GM19193 (cell line): ENCODE data around the gene THSD7B.

Source experiments
- POLR2A ChIP-seq: IDR thresholded peaks from 4 replicates; pipeline ENCODE4 v1.6.1; 2011; ENCODE audit not compliant: insufficient read depth, insufficient read length; ENCODE audit errors: extremely low read depth

THSD7B gene

DNA sequence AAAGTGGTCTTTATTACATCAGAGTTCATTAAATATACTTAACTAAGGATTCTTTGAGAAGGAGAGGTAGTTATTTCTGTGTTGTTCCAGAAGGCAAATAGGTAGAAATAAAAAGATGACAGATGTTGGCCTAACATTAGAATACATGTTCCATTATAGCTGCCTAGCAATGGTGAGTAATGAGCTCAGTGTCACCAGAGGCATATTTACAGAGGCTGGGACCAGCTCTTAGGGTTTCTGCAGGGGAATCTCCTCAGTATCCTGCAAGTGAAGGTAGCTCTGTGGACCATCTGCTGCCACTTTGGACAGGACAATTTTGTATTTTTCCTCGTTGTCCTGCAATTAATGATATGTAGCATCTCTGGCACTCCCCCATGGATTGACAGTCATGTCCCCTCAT lies 416.0 kb downstream of the THSD7B start:
- TF ChIP-seq POLR2A, result no peak

DNA sequence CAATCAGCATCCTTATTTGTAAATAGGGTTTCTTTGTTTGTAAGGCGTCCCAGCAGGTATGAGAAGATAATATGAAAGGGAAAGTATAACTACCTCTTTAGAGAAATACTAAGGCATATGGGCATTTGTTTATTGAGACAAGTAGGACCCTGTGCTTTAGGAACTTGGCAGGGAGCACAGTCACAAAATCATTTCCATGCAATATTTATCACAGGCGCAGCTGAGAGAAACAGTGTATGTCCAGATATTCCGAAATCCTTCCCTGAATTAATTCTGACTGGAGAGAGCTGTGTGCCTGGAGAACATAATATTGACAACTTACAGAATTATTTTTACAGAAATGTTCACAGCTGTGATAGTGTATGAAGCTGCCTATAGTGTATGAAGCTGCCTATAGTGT lies 416.7 kb downstream of the THSD7B start:
- no peak for TF ChIP-seq POLR2A

DNA sequence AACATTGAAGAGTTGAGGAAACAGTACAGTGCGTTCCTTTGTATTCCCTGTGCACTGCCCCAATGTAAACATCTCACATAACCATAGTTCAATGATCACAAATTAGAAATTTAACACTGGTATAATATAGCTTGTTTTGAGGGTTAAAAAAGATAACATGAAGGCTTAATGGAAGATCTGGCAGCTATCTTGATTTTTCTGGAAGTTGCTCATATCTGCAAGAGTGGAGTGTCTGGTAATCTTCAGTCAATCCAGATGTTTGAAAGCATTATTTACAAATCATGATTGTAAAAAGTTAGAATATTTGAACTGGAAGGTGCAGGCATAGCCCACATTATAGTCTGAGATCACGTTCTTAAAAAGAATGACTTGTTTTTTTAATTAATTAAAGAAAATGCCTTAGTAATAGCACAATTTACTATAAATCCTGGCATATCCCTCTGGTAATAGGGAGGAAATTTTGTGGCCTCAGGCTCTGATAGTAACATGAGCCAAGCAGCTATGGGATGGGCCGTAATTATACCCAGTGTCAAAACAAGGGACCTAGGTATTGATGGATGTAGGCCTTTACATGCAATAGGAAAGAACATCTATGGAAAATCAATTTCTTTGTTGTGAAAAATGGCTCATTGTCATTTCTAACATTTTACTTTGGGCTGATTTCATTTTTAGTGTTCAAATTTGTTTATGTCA lies 418.0 kb downstream of the THSD7B start:
- no peak for TF ChIP-seq POLR2A

DNA sequence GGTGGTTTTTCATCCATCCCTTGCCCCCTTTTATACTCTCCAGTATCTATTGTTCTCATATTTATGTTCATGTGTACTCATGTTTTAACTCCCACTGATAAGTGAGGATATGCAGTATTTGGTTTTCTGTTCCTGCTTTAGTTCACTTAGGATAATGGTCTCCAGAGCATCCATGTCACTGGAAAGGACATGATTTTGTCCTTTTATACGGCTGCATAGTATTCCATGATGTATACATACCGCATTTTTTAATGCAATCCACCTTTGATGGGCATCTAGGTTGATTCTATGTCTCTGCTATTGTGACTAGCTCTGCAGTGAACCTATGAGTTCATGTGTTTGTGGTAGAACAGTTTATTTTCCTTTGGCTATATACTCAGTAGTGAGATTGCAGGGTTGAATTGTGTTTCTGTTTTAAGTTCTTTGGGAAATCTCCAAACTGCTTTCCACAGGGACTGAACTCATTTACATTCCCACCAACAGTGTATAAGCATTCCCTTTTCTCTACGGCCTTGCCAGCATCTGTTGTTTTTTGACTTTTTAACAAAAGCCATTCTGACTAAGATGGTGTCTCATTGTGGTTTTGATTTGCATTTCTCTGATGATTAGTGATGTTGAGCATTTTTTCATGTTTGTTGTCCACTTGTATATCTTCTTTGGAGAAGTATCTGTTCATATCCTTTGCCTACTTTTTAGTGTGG lies 420.2 kb downstream of the THSD7B start:
- TF ChIP-seq POLR2A, result no peak

DNA sequence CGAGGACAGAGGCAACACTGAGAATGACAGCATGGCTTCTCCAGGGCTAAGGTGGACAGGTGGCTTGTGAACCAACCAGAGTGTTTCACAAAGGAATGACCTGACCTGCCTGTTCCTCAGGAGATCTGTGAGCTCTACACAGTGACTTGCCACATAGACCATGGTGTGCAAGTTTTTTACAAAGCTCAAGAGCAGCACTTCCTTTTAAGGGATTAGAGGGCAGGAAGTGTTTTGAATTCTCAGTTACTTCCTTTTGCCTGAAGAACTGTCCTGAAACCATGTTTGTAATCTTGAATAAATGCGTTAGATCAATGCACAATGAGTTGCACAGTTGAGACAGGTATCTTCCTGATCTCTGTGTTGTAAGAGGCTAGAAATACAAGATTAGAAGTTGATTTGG lies 421.9 kb downstream of the THSD7B start:
- no peak for TF ChIP-seq POLR2A

DNA sequence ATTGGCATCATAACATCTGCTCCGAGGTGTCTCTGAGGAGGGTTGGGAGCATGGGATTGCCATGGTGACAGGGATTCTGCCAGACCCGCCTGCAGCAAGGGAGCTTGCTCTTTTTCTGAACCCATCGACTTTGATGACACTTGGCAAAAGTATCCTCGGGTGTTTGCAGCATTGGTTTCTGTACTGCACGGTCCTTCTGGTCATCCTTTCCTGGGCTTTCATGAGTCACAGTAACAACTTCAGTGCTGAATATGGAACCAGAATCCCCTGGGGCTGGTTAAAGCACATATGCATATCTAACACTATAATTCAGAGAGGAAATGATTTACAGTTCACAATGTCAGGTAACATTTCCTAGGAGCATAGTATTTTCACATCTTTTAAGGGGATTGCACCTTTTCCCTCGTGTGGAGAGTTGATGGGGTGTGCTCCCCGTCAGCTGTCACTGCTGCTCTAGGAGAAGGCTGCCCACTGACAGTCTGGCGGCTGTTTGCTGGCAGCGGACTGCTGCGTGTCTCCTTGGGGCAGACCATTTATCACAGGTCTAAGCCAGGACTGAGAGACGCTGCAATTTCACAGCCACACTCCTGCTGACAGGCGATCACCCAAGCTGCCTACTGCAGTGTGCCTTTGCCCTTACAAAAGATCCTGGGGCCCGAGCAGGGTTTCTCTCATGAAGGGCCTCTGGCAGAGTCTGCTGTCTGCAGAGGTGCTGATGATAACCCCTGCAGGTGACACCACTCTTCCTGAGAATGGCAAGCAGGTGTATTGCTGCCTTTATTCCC lies 425.3 kb downstream of the THSD7B start:
- no peak for TF ChIP-seq POLR2A

DNA sequence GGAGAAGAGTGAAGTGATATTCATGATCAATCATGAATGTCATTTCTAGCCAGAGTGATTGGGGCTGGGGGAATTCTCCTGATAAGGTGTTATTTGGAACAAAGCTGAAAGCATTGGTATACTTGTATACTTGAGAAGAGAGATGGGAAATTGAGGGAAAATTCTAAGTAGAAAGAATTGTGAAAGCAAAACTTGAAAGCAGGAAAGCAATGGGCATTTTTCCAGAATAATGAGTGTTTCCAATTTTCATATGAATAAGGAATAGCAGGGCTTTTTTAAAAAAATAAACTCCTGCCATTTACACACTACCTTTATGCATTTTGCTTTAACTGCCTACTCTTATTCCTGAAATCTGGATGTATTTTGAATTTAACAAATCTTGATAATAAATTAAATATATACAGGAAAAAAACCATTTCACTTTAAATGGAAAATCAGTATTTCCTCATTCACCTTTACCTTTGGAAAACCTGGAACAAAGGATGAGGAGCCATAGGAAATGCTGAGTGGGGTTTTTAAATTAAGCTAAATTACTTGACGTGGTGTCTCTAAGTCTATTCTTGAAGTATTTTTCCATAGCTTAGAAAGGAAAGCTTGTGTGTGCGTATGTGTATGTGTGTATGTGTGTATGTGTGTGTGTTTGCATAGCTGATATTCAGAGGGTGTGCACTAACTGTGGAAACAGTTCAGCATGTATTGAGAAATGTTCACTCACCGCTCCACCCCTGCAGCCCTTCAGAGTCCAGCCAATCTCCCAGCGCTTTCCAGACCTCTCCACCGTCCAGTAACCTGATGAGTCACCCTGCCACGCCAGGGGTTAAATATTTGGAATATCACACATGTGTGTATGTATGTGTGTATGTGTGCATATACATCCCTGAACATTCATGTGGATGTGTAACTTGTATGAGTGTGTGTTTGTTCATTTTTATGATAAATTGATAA lies 427.3 kb downstream of the THSD7B start:
- no peak for TF ChIP-seq POLR2A

DNA sequence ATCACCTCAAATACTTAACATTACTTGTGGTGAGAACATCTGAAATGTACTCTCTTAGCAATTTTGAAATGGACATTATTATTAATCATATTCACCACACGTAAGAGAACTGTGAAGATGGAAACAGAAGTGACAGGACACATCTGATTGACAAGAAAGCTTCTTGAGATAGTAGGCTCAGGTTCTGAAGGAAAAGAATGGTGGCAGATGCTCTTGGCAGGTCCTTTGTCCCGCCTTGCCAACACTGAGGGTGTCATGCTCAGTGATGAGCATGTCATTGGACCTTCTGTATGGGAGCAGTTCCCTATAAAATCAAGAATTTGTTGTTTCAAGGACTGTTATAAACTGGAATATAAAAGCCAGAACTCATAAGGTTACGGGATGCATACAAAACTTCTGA lies 428.1 kb downstream of the THSD7B start:
- no peak for TF ChIP-seq POLR2A

DNA sequence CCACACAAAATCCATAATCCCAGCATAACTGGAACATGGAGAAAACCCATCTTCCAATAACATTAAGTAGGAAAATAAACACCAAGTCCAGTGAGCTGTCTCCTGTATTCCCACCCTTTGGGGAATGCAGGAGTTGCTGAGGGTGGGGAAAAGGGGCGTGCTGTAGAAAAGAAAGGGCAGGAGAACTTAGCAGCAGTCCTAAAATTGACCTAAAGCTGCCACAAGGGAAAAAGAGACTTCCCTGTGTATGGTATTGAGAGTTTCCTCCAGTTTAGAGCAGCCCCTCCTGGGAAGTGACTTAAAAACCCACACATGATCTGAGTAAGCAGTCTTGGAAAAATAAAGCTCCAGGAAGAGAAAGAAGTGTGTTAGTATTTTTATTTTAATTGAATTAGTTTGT lies 428.8 kb downstream of the THSD7B start:
- TF ChIP-seq POLR2A, result no peak

DNA sequence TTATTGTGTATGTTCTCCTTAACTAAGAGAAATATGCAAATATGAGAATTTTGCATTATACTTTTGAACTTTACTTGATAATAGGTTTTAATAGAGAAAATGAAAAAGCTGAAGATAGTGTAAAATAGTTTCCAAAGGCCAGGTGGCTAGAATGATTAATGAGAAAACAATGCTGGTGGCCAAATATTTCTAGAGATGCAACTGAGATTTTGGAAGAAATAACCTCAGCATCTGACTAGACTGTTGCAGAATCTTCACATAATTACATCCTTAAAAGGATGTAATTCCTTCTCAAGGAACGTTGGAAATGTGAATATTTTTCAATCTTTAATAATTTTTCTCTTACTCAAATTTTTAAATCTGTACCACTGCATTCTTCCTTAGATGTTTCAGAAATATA lies 434.4 kb downstream of the THSD7B start:
- TF ChIP-seq POLR2A, result no peak

DNA sequence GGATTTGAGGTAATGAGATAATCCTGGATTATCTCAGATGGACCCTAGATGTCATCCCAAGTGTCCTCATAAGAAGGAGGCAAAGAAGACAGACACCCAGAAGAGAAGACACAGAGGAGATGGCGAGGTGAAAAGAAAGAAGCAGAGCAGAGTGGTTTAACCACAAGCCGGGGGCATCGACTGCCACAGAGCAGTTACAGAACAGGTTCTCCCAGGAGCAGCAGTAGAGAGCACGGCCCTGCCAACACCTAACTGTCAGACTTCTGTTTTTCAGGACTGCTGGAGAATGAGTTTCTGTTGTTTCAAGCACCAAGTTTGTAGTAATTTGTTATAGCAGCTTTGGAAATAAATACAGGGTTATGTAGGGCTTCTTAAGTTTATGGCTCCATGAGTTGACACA lies 437.0 kb downstream of the THSD7B start:
- TF ChIP-seq POLR2A, result no peak

DNA sequence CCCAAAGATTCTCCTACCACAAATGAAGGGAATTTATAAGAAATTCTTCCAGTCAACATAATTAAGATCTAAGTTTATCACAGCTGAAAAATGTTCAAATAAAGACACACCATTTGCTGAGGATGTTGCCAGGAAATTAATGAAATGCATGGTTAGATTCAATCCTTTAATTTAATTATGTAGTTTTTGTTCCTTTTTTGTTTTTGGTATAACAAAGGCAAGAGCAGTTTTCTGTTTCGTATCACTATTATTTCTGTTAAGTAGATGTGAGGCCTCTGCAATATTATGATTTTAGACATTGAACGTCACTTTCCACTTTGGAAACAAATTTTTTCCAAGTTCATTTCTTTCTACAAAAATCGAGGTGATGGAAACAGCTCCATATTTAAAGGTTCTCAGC lies 440.0 kb downstream of the THSD7B start:
- no peak for TF ChIP-seq POLR2A

DNA sequence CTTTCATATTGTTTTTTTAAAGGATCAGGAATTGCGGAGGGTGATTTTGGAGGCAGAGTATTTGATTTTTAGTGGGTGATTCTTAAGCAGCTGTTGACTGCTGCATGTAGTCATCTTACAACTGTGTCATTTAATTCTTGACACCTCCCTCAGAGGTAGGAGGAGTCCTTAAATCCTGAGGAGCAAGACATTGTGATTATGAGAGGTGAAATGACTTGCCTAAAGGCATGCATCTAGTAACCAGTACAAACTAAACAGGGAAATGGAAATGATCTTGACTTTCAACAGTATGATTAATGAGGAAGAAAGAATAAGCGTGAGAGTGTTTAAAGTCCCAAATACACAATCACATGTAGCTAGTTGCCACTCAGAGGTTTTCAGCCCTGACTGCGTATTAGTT lies 440.7 kb downstream of the THSD7B start:
- no peak for TF ChIP-seq POLR2A

DNA sequence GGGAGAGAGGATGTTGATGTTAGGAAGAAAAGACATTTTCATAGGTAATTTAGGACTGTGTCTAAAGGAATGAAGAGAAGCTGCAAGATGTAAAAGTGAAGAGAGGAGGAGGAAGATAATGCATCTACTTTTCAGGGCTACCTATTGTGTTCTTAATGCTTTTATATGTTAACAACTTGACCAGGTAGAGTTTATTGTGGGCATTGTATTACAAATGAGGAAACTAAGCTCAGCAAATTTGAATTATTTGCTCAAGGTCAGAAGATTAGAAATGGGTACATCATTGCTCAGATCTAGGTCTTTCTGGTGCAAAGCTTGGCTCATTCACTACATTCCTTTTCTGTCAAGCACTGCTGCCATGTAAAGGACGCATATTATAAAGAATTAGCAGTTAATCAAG lies 441.7 kb downstream of the THSD7B start:
- no peak for TF ChIP-seq POLR2A

DNA sequence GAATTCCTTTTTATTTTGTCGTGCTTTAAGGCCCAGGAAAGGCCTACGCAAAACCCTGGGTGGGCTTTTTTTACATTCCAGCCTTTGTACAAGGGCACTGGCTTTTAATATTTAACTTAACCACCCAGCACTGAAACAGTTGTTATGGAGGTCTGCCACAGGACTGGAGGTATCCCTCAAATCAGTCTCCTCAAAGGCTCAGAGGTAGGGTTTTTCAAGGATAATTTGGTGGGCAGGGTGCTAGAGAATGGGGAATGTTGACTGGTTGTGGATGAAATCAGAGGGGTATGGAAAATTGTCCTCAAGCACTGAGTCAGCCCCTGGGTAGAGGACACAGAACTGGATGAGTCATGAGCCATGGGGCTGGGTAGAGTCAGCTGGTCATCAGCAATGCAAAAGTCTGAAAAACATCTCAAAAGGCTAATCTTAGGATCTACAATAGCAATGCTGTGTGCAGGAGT lies 443.1 kb downstream of the THSD7B start:
- TF ChIP-seq POLR2A, result no peak
